HUES6 (cell line): ENCODE measurements around the gene CIBAR2.

ENCODE experiments used
- H3K27ac ChIP-seq: 2 replicates; pipeline ENCODE4 v1.7.0; 2013; ENCODE audit warnings: low read depth, mild to moderate bottlenecking, low read length, inconsistent platforms
- H3K27me3 ChIP-seq: 2 replicates; pipeline ENCODE4 v1.6.1; 2013; ENCODE audit warnings: low read length; ENCODE audit not compliant: control insufficient read depth, insufficient read depth
- H3K36me3 ChIP-seq: 2 replicates; pipeline ENCODE4 v1.6.1; 2013; ENCODE audit warnings: low read length; ENCODE audit not compliant: control insufficient read depth, insufficient read depth
- H3K4me1 ChIP-seq: 2 replicates; pipeline ENCODE4 v1.6.1; 2013; ENCODE audit warnings: low read length; ENCODE audit not compliant: control insufficient read depth, insufficient read depth
- H3K4me3 ChIP-seq: 2 replicates; pipeline ENCODE4 v1.5.1; 2013; ENCODE audit warnings: low read depth, low read length
- H3K9ac ChIP-seq: one replicate; pipeline ENCODE4 v1.6.1; 2013; ENCODE audit warnings: mild to moderate bottlenecking, low read length
- H3K9me3 ChIP-seq: 2 replicates; pipeline ENCODE4 v1.6.1; 2013; ENCODE audit warnings: low read depth, low read length; ENCODE audit not compliant: control insufficient read depth, insufficient read depth

CIBAR2 gene

DNA sequence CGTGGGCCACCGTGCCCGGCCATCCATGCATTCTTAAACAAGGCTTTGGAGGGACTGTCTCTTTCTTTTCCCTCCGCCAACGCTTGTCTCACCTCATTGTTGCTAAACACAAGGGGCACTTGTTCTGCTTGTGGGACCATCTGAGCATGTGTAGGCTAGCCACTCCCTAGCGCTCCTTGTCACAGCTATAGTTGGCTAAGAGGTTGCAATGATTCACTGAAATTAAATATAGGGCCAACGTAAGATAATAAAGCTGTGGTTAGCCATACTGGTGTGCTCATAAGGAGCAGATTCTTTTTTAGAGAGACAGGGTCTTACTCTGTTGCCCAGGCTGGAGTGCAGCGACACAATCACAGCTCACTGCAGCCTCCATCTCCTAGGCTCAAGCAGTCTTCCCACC, 43.5 kb downstream of the CIBAR2 start:
- H3K4me3 ChIP-seq = no peak overlapping the region
- no peak overlapping the region for H3K27ac ChIP-seq
- no peak overlapping the region for H3K9ac ChIP-seq
- no peaks in the 10 kb centered on the region for H3K4me1 ChIP-seq
- H3K27me3 ChIP-seq = no peaks in the 10 kb centered on the region
- no peaks in the 10 kb centered on the region for H3K9me3 ChIP-seq
- 0 out of 2 replicates have a peak, but pooled peaks cover 3% of the 10 kb centered on the region for H3K36me3 ChIP-seq

DNA sequence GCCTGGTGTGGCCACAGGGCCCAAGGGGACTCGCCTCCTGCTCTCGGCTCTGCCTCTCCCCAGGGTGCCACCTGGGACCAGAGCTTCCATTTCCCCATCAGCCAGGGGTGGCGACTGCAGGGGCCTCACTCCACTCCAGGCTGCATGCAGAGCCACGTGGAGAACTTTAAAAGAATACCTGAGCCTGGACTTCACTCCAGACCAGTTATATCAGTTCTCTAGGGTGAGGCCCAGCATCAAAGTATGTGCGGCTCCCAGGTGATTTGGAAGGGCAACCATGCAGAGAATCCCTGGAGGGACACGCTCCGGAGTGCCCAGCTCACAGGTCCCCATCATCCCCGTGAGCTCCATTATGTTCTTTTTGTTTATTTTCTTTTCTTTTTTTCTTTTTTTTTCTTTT, 44.8 kb downstream of the CIBAR2 start:
- Histone ChIP-seq H3K4me3 (no peak overlapping the region), H3K36me3 (0 out of 2 replicates have a peak, but pooled peaks cover 3% of the 10 kb centered on the region), H3K4me1 (peaks cover 7% of the 10 kb centered on the region), H3K9ac (no peak overlapping the region), H3K27ac (no peak overlapping the region), H3K27me3 (no peaks in the 10 kb centered on the region), H3K9me3 (no peaks in the 10 kb centered on the region)

DNA sequence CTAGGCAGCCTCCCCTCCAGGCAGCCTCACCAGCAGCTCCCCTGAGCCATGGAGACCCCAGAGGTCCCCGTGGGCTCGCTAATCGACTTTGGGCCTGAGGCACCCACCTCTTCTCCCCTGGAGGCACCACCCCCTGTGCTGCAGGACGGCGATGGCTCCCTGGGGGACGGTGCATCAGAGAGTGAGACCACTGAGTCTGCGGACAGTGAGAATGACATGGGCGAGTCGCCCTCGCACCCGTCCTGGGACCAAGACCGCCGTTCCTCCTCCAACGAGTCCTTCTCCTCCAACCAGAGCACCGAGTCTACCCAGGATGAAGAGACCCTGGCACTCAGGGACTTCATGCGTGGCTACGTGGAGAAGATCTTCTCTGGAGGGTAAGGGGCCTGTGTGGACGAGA, 45.2 kb downstream of the CIBAR2 start:
- H3K9ac ChIP-seq = no peak overlapping the region
- peaks cover 11% of the 10 kb centered on the region for H3K4me1 ChIP-seq

DNA sequence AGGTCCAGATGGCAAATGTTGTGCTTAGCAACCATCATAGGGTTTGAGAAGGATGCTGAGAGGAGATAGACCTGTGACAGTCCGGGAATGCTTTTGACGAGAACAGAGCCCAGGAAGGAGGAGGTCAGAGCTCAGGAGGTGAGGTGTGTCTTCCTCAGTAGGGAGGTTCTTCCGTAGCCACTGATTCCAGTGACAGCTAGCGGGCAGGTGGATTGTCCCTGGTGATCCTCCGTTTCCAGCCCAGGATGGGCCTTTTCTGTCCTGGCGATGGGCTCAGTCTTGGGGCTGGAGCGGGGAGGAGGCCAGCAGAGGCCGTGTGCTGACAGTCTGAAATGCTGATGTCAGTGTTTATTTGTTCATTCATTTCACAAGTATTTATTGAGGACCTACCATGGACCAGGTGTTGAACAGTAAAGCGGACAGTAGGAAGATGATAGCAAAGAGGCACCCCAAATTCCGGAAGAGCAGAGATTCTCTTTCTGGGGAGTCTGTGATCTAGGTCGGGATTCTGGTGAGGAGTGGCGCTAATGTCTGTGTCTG, 45.9 kb downstream of the CIBAR2 start:
- Histone ChIP-seq H3K27me3 (no peaks in the 10 kb centered on the region), H3K4me1 (peaks cover 16% of the 10 kb centered on the region), H3K27ac (no peak overlapping the region), H3K36me3 (0 out of 2 replicates have a peak, but pooled peaks cover 3% of the 10 kb centered on the region), H3K9ac (no peak overlapping the region), H3K9me3 (no peaks in the 10 kb centered on the region), H3K4me3 (no peak overlapping the region)

More for the DNA sequence above, 45.2 kb downstream of the CIBAR2 start:
- H3K4me3 ChIP-seq = no peak overlapping the region
- 0 out of 2 replicates have a peak, but pooled peaks cover 3% of the 10 kb centered on the region for H3K36me3 ChIP-seq
- H3K9me3 ChIP-seq = no peaks in the 10 kb centered on the region
- H3K27me3 ChIP-seq = no peaks in the 10 kb centered on the region
- no peak overlapping the region for H3K27ac ChIP-seq

DNA sequence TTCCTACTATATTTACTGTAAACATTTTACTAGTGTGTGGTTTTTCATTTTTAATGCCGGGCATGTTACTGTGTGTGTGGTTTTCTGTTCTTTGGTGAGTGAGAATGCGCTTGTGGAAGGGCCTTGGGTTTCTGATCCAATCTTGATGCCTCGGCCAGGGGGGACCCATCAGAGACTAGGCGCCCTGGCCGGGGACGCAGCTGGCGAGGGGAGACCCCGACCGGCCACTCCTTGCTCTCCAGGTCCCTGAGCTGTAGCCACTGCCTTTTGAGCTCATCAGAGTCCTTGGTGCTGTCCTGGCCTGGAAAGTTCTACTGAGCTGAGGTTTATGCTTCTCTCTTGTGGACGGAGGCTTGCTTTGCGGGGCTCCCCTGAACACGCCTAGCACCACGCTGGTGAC, 47.2 kb downstream of the CIBAR2 start:
- H3K4me1 ChIP-seq = peaks cover 16% of the 10 kb centered on the region
- no peak overlapping the region for H3K27ac ChIP-seq
- H3K9me3 ChIP-seq = no peaks in the 10 kb centered on the region
- H3K9ac ChIP-seq = no peak overlapping the region
- H3K4me3 ChIP-seq = no peak overlapping the region
- 0 out of 2 replicates have a peak, but pooled peaks cover 3% of the 10 kb centered on the region for H3K36me3 ChIP-seq
- H3K27me3 ChIP-seq = no peaks in the 10 kb centered on the region

DNA sequence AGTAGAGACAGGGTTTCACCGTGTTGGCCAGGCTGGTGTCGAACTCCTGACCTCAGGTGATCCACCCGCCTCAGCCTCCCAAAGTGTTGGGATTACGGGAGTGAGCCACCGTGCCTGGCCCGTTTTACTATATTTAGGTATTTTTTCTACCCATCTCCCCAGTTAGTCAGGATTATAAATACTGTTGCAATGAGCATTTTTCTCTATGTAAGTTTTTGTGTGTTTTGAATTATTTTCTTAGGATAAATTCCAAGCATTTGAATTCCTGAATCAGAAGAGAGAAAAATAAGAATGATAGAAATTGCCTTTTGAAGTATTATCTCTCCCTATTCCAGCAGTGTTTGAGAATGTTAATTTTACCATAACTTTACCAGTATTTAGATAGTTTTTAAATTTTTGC, 48.1 kb downstream of the CIBAR2 start:
- Histone ChIP-seq H3K4me3 (no peak overlapping the region), H3K9me3 (no peaks in the 10 kb centered on the region), H3K4me1 (peaks cover 16% of the 10 kb centered on the region), H3K36me3 (0 out of 2 replicates have a peak, but pooled peaks cover 3% of the 10 kb centered on the region), H3K27me3 (no peaks in the 10 kb centered on the region), H3K27ac (no peak overlapping the region), H3K9ac (no peak overlapping the region)

DNA sequence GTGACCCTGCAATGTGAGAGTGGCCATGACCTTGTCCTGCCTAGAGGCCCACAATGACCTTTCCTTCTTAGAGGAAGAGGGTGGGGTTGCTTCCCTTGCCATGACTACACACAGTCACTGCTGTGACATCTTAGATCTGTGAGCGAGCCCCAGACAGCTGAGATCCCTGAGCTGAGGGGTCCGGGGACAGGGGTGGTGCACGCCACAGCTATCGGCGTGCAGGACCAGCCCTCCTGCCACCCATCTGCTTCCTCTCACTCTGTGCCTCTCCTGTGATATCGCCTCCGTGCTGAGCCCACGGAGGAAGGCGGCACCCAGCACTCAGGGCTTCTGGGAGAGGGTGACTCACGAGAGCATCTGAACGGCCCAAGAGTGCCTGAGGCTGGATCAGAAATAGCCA, 49.4 kb downstream of the CIBAR2 start:
- Histone ChIP-seq H3K4me3 (no peak overlapping the region), H3K4me1 (peaks cover 16% of the 10 kb centered on the region), H3K27me3 (no peaks in the 10 kb centered on the region), H3K36me3 (0 out of 2 replicates have a peak, but pooled peaks cover 3% of the 10 kb centered on the region), H3K27ac (no peak overlapping the region), H3K9ac (peak overlapping the region; percentile 13), H3K9me3 (no peaks in the 10 kb centered on the region)

DNA sequence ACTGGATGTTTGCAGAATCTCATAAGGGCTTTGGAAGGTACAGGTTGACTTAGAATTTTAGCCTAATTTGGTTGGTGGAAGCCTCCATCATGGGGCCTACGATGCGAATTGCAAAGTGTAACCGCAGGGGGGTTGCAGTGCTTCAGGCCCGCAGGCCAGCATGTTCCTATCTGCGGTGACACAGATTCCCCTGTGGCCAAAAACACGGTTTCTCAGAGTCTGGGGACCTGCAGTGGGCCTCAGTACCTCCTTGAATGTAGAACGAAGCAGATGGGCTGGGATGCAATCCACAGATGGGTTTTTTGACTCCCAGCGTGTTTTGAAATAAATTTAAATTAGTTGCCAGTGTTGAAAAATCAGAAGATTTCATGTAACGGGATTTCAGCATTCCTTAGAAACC, 49.9 kb downstream of the CIBAR2 start:
- Histone ChIP-seq H3K36me3 (0 out of 2 replicates have a peak, but pooled peaks cover 2% of the 10 kb centered on the region), H3K4me3 (no peak overlapping the region), H3K27me3 (no peaks in the 10 kb centered on the region), H3K4me1 (peaks cover 18% of the 10 kb centered on the region), H3K9me3 (no peaks in the 10 kb centered on the region), H3K9ac (peak overlapping the region; percentile 13), H3K27ac (no peak overlapping the region)

DNA sequence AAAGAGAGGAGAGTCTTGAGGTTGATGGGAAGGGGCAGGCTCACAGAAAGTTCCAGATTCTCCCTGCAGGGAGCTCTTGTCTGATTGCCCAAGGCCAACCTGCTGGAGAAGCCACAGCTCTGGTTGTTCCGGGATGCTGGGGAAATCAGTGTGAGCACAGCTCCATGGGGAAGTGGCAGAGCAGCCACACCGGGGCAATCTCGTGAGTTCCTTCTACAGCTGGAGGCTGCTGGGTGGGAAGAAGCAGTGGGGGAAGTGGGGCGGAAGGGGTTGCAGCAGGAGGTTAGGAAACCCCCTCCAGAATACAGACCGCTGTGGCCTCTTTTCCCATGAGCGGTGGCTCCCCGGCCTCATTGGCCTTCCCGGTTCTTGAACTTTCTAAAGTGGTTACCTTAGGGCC, 50.7 kb downstream of the CIBAR2 start:
- Histone ChIP-seq H3K4me3 (no peak overlapping the region), H3K9me3 (no peaks in the 10 kb centered on the region), H3K27ac (no peak overlapping the region), H3K27me3 (no peaks in the 10 kb centered on the region), H3K36me3 (no peaks in the 10 kb centered on the region), H3K4me1 (peaks cover 21% of the 10 kb centered on the region), H3K9ac (no peak overlapping the region)

DNA sequence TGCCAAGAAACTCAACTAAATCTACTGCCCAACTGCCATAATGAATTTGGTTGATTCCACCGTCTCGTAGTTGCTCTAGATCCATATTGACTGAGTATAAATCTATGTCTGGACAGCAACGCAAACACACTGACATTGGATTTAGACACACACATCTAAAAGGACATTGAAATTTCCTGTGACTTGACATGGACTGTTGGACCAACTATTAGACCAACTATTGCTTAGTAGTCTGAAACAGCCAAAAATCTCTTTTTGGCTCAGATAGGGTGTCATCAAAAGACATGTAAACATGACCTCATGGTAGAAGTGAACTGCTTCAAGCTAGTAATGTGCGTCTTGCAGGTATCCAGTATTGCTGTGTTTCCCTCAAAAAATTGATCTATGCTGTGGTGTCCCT, 53.4 kb downstream of the CIBAR2 start:
- Histone ChIP-seq H3K27ac (no peak overlapping the region), H3K9me3 (no peaks in the 10 kb centered on the region), H3K4me3 (no peak overlapping the region), H3K36me3 (no peaks in the 10 kb centered on the region), H3K4me1 (peaks cover 30% of the 10 kb centered on the region), H3K27me3 (no peaks in the 10 kb centered on the region), H3K9ac (no peak overlapping the region)

DNA sequence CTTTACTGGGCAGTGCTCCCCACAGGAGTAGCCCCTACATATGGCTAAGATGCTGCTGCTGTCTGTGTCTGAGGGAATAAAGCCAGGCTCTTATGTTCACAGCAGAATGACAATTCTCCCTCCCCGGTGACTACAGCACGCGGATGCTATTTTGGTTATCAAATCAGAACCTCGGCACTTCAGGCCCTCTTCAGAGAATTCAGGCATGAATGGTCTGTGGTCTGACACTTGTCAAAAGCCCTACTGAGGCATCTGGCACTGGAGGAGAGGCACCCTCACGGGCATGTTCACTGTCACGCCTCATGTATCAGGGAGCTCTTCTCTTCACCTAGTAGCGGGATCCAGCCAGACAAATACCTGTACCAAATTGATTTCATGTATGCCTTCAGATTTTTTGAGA, 54.3 kb downstream of the CIBAR2 start:
- H3K9ac ChIP-seq = no peak overlapping the region
- H3K27ac ChIP-seq = no peak overlapping the region
- no peak overlapping the region for H3K4me3 ChIP-seq
- no peaks in the 10 kb centered on the region for H3K27me3 ChIP-seq
- no peaks in the 10 kb centered on the region for H3K9me3 ChIP-seq
- H3K36me3 ChIP-seq = no peaks in the 10 kb centered on the region
- H3K4me1 ChIP-seq = peaks cover 28% of the 10 kb centered on the region
